Testis (tissue), 2 donors: ENCODE measurements around the gene PITPNC1.

ENCODE experiments used
- POLR2A ChIP-seq: fragments of 450-650 bp; IDR thresholded peaks from one replicate; pipeline ENCODE4 v1.6.1; 2017; ENCODE audit warnings: antibody characterized with exemption, mild to moderate bottlenecking, moderate library complexity
- TF ChIP-seq, protein P1 (sequence below), 3 experiments: fragments of 450-650 bp in 2 of 3; fragments of 200-600 bp in 1 of 3; sonication (generic) in 1 of 3; IDR thresholded peaks; one replicate each; pipeline ENCODE4 v1.5.1; 2016 to 2019; ENCODE audit warnings: antibody characterized with exemption in 3 of 3, mild to moderate bottlenecking in 2 of 3, moderate library complexity in 1 of 3

- TF ChIP-seq, protein P1, sequence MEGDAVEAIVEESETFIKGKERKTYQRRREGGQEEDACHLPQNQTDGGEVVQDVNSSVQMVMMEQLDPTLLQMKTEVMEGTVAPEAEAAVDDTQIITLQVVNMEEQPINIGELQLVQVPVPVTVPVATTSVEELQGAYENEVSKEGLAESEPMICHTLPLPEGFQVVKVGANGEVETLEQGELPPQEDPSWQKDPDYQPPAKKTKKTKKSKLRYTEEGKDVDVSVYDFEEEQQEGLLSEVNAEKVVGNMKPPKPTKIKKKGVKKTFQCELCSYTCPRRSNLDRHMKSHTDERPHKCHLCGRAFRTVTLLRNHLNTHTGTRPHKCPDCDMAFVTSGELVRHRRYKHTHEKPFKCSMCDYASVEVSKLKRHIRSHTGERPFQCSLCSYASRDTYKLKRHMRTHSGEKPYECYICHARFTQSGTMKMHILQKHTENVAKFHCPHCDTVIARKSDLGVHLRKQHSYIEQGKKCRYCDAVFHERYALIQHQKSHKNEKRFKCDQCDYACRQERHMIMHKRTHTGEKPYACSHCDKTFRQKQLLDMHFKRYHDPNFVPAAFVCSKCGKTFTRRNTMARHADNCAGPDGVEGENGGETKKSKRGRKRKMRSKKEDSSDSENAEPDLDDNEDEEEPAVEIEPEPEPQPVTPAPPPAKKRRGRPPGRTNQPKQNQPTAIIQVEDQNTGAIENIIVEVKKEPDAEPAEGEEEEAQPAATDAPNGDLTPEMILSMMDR (IDR thresholded peaks at IDR 0.05) = no peak
- no peak for TF ChIP-seq POLR2A
These were observed 99.8 kb downstream of the PITPNC1 start for GRCh38 chr17:67476787-67477335.
